ENCODE results near the gene PIK3R1.

GRCh38 chr5:68194386-68194785 is 21.2 kb upstream of the PIK3R1 start:
- no peak for TF ChIP-seq FOXM1 (IDR thresholded peaks at IDR 0.05; ENCODE audit: borderline replicate concordance, low read depth)
- no peak for TF ChIP-seq EP300 (IDR thresholded peaks at IDR 0.05; ENCODE audit: borderline replicate concordance)
- no peak for TF ChIP-seq RAD21 (IDR thresholded peaks at IDR 0.05; ENCODE audit: low read depth)
- TF ChIP-seq MAX (IDR thresholded peaks at IDR 0.05): no peak
- TF ChIP-seq CEBPB (IDR thresholded peaks at IDR 0.05): no peak
- no peak for TF ChIP-seq CREB1 (IDR thresholded peaks at IDR 0.05; ENCODE audit: low read depth)
- TF ChIP-seq TCF12 (IDR thresholded peaks at IDR 0.05; ENCODE audit: low read depth): no peak
- TF ChIP-seq REST (IDR thresholded peaks at IDR 0.05; ENCODE audit: low read depth): no peak
- TF ChIP-seq USF1 (IDR thresholded peaks at IDR 0.05): no peak
- TF ChIP-seq ZBTB7A (IDR thresholded peaks at IDR 0.05; ENCODE audit: low read depth): no peak
